ENCODE data around the gene FRMD4A. TPM values are rescaled to one million over a fixed set of nuclear protein-coding genes. Genes with fewer than 3 reads are reported as not detected.

The FRMD4A gene
- total RNA-seq, 2 donors from 2014 or later = 55.9 to 81.0 TPM

DNA sequence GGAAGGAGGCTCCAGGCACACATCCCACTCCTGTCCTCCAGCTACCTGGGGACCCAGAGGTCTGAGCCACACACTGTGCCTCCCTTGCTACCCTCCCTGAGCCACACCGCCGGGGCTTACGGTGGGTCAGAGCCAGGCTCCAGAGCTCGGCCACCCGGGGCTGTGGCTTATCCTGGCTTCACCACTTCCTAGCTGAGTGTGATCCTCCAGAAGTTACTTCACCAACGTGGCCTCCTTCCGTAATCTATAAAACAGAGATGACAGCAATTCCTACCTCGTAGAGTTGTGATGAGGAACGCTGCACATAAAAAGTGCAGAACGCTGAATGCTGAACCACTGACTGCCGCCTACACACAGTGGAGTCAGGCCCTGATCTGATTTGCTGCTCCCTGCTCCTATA lies 458.9 kb downstream of the FRMD4A start:
- Histone ChIP-seq H3K27me3 (replicated peaks; ENCODE audit: insufficient read depth) (no peaks in the 10 kb centered on the region), H3K4me3 (peak overlapping the region; percentile 7), H3K27ac (peak overlapping the region; percentile 24 to 52), H3K4me1 (ENCODE audit: control insufficient read depth in 1 of 2, low read depth in 2 of 2) (peaks cover 16 to 58% of the 10 kb centered on the region in 2 donors), H3K36me3 (no peaks in the 10 kb centered on the region), H3K9me3 (no peaks in the 10 kb centered on the region)
- DNase-seq (ENCODE audit: low spot score) (no peak), ATAC-seq (ENCODE audit: insufficient number of reproducible peaks, low FRiP score, low read depth) (no peak)
- TF ChIP-seq, protein P1, sequence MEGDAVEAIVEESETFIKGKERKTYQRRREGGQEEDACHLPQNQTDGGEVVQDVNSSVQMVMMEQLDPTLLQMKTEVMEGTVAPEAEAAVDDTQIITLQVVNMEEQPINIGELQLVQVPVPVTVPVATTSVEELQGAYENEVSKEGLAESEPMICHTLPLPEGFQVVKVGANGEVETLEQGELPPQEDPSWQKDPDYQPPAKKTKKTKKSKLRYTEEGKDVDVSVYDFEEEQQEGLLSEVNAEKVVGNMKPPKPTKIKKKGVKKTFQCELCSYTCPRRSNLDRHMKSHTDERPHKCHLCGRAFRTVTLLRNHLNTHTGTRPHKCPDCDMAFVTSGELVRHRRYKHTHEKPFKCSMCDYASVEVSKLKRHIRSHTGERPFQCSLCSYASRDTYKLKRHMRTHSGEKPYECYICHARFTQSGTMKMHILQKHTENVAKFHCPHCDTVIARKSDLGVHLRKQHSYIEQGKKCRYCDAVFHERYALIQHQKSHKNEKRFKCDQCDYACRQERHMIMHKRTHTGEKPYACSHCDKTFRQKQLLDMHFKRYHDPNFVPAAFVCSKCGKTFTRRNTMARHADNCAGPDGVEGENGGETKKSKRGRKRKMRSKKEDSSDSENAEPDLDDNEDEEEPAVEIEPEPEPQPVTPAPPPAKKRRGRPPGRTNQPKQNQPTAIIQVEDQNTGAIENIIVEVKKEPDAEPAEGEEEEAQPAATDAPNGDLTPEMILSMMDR (IDR thresholded peaks at IDR 0.05) = no peak

GRCh38 chr10:13871011-13871410 lies 459.7 kb downstream of the FRMD4A start:
- no peak for ATAC-seq (ENCODE audit: insufficient number of reproducible peaks, low FRiP score, low read depth)
- Histone ChIP-seq H3K4me1 (ENCODE audit: control insufficient read depth in 1 of 2, low read depth in 2 of 2) (peaks cover 15 to 66% of the 10 kb centered on the region in 2 donors), H3K27me3 (replicated peaks; ENCODE audit: insufficient read depth) (no peaks in the 10 kb centered on the region), H3K9me3 (no peaks in the 10 kb centered on the region), H3K36me3 (no peaks in the 10 kb centered on the region), H3K4me3 (no peak overlapping the region), H3K27ac (no peak overlapping the region)
- no peak for DNase-seq (ENCODE audit: low spot score)
- TF ChIP-seq, protein P1 (IDR thresholded peaks at IDR 0.05) = no peak

GRCh38 chr10:13869295-13869664 lies 461.4 kb downstream of the FRMD4A start:
- peaks cover 8 to 55% of the 10 kb centered on the region in 2 donors for H3K4me1 ChIP-seq (ENCODE audit: control insufficient read depth in 1 of 2, low read depth in 2 of 2)

GRCh38 chr10:13868528-13869294 lies 462.0 kb downstream of the FRMD4A start:
- TF ChIP-seq, protein P1 (IDR thresholded peaks at IDR 0.05) = no peak
- ATAC-seq (ENCODE audit: insufficient number of reproducible peaks, low FRiP score, low read depth) (no peak), DNase-seq (ENCODE audit: low spot score) (no peak)

More at GRCh38 chr10:13869295-13869664, 461.4 kb downstream of the FRMD4A start:
- Histone ChIP-seq H3K9me3 (no peaks in the 10 kb centered on the region), H3K27ac (no peak overlapping the region), H3K4me3 (no peak overlapping the region), H3K36me3 (no peaks in the 10 kb centered on the region), H3K27me3 (replicated peaks; ENCODE audit: insufficient read depth) (no peaks in the 10 kb centered on the region)
- TF ChIP-seq, protein P1 (IDR thresholded peaks at IDR 0.05) = no peak
- no peak for ATAC-seq (ENCODE audit: insufficient number of reproducible peaks, low FRiP score, low read depth)
- no peak for DNase-seq (ENCODE audit: low spot score)

DNA sequence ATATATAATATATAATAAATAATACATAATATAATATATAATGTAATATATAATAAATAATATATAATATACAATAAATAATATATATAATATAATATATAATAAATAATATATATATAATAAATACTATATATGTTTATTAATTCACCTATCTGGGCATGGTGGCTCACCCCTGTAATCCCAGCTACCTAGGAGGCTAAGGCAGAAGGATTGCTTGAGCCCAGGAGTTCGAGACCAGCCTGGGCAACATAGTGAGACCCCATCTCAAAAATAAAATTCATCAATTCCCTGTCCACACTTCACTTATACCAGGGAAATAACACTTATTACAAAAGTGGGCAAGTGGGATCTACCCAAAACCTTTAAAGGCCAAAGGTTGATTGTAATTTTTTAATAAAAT lies 462.9 kb downstream of the FRMD4A start:
- Histone ChIP-seq H3K4me3 (no peak overlapping the region), H3K36me3 (no peaks in the 10 kb centered on the region), H3K27me3 (replicated peaks; ENCODE audit: insufficient read depth) (no peaks in the 10 kb centered on the region), H3K9me3 (no peaks in the 10 kb centered on the region), H3K27ac (no peak overlapping the region), H3K4me1 (ENCODE audit: control insufficient read depth in 1 of 2, low read depth in 2 of 2) (peaks cover 7 to 49% of the 10 kb centered on the region in 2 donors)
- DNase-seq (ENCODE audit: low spot score) = no peak
- ATAC-seq (ENCODE audit: insufficient number of reproducible peaks, low FRiP score, low read depth) = no peak
- TF ChIP-seq, protein P1 (IDR thresholded peaks at IDR 0.05) = no peak

More at GRCh38 chr10:13868528-13869294, 462.0 kb downstream of the FRMD4A start:
- H3K4me1 ChIP-seq (ENCODE audit: control insufficient read depth in 1 of 2, low read depth in 2 of 2) = peaks cover 7 to 50% of the 10 kb centered on the region in 2 donors
- H3K4me3 ChIP-seq = no peak overlapping the region
- H3K36me3 ChIP-seq = no peaks in the 10 kb centered on the region
- no peak overlapping the region for H3K27ac ChIP-seq
- H3K9me3 ChIP-seq = no peaks in the 10 kb centered on the region
- no peaks in the 10 kb centered on the region for H3K27me3 ChIP-seq (replicated peaks; ENCODE audit: insufficient read depth)
